Nasal cavity respiratory epithelium epithelial cell of viscerocranial mucosa (primary cell): ENCODE results near the gene TRIM49B. TPM values are rescaled to one million over a fixed set of nuclear protein-coding genes. Genes with fewer than 3 reads are reported as not detected.

Experiments
- total RNA-seq: library from RNA; depleted of rRNA; stranded (reverse); fragments of >200 nt; gene quantifications from 2 replicates; pipeline ENCODE4 v1.2.3, GENCODE V29; 2014

Gene TRIM49B, protein sequence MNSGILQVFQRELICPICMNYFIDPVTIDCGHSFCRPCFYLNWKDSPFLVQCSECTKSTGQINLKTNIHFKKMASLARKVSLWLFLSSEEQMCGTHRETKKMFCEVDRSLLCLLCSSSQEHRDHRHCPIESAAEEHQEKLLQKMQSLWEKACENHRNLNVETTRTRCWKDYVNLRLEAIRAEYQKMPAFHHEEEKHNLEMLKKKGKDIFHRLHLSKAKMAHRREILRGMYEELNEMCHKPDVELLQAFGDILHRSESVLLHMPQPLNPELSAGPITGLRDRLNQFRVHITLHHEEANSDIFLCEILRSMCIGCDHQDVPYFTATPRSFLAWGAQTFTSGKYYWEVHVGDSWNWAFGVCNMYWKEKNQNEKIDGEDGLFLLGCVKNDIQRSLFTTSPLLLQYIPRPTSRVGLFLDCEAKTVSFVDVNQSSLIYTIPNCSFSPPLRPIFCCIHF
- total RNA-seq, result not detected in 2 replicates

DNA sequence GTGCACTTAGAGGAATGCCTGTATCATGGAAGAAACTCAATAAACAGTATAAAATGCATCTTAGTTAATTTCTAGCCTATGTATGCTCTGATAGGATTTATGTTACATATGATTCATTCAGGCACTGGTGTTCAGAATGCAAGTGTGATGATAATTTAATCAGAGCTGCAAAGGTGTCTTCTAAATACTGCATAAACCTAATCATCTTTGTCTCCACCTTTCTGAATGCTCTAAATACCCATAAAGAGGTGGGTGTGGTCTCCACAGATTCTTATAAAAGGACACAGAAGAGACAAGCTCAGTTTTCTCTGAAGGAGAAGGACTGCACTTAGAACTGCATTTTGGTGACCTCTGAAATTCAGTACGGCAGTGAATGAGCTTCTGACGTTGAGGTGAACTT is at the start of gene TRIM49B:
Gene TRIM49B (plus strand): TSS at position 301 of the 400 bp plus-strand sequence. CDS start 2,777 bp downstream, outside the sequence.

DNA sequence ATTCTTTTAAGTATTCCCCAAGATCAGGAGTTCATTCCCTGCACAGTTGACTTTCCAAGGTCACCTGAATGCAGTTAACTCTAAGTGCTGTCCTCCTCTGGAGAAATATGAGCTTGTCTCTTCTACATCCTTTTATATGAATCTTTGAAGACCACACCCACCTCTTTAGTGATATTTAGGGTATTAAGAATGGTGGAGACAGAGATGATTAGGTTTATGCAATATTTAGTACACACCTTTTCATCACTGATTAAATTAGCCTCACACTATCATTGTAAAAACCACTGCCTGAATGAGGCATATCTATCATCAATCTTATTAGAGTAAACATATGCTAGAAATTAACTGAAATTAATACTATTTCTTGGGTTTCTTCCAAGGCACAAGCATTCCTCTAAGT is 44.8 kb upstream of the TRIM49B start, which contains the start of gene TRIM51G:
Gene TRIM51G (minus strand): TSS at position 101 of the 400 bp plus-strand sequence. CDS start 2,190 bp downstream, outside the sequence.

DNA sequence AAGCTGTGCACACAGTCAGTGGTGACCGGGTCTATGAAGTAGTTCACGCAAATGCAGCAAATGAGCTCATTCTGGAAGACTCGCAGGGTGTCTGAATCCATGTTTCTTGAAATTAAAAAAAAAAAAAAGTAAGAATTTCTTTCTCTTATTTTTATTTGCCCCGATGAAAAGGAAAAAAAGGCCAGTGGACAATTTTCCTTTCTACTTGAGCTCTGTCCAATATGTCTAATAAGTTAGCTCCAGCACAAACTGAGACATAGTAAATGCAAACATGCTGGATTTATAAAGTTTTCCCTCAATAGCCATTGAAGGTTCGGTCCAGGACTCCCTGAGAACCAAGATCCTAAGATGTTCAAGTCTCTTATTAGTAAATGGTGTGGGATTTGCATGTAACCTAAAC is 30.4 kb downstream of the TRIM49B start, which contains the start of gene TRIM64C:
Gene TRIM64C (minus strand): TSS at position 101 of the 400 bp plus-strand sequence. CDS start 0 bp downstream, at position 101.

Other genes starting within 250 kb of the TRIM49B start
- not detected in 2 replicates for gene TRIM51G, start 44.9 kb upstream of the TRIM49B start, total RNA-seq
- gene TRIM64C, start 30.3 kb downstream of the TRIM49B start, total RNA-seq, result not detected in 2 replicates
- gene FOLH1, start 179.8 kb downstream of the TRIM49B start, total RNA-seq, result 0.34 and 0.50 TPM in 2 replicates